ENCODE results near the gene SLC43A2. TPM values are rescaled to one million over a fixed set of nuclear protein-coding genes. Genes with fewer than 3 reads are reported as not detected.
A peak's percentile ranks its signal among the peaks of the same experiment; 100 is the strongest.

SLC43A2 gene
- total and polyA plus RNA-seq, 2 donors (not counting 3 experiments of a cell fraction or from before 2014, with no cell fraction given), result 41.7 to 52.0 TPM

GRCh38 chr17:1649844-1650501, 21.3 kb upstream of the SLC43A2 start, which contains the start of gene RILP:
Gene RILP (minus strand): TSS chr17:1649866. CDS start chr17:1649804, 62 bp downstream.
- Histone ChIP-seq H3K9me3 (replicated peaks; ENCODE audit: control insufficient read depth, insufficient read depth, low read length) (no peaks in the 10 kb centered on the region), H3K27ac (ENCODE audit: insufficient read depth, low read depth, low read length) (peak within 1 kb of the TSS; percentile 54), H3K79me2 (ENCODE audit: control insufficient read depth, insufficient read depth, low read length) (peaks cover 6% of the 10 kb centered on the region), H3K4me3 (replicated peaks in 1 of 3; ENCODE audit: insufficient read depth in 1 of 3, low read depth in 1 of 3, low read length in 3 of 3) (peak within 1 kb of the TSS; percentile 10 to 52 (median 39)), H3K4me1 (ENCODE audit: control insufficient read depth, extremely low read depth, insufficient read depth, low read length) (peaks cover 33% of the 10 kb centered on the region), H3K9me1 (replicated peaks; ENCODE audit: control insufficient read depth, extremely low read depth, insufficient read depth, low read length) (no peaks in the 10 kb centered on the region), H4K20me1 (replicated peaks; ENCODE audit: control insufficient read depth, extremely low read depth, insufficient read depth, low read length) (no peaks in the 10 kb centered on the region), H3K4me2 (ENCODE audit: insufficient read depth, low read length) (peak within 1 kb of the TSS; percentile 50), H2AFZ (ENCODE audit: low read depth, low read length) (peak within 1 kb of the TSS; percentile 76), H3K9ac (replicated peaks; ENCODE audit: extremely low read depth, insufficient read depth, low read length) (peak within 1 kb of the TSS; percentile 20), H3K27me3 (ENCODE audit: control insufficient read depth in 2 of 2, insufficient read depth in 2 of 2, low read length in 2 of 2) (no peaks in the 10 kb centered on the region), H3K36me3 (ENCODE audit: control insufficient read depth in 2 of 2, extremely low read depth in 1 of 2, insufficient read depth in 2 of 2, low read length in 2 of 2) (peaks cover 27 to 35% of the 10 kb centered on the region in 2 experiments)
- DNase-seq (ENCODE audit: low read depth, low spot score), result peak; percentile 61
- TF ChIP-seq POLR2A (IDR thresholded peaks at IDR 0.05; ENCODE audit: low read depth, low read length) (no peak), POLR2AphosphoS5 (IDR thresholded peaks at IDR 0.05; ENCODE audit: insufficient read depth, low read depth, low read length) (no peak), GATA2 (IDR thresholded peaks at IDR 0.05; ENCODE audit: insufficient read depth, insufficient read length, low read depth, low read length) (no peak), FOS (IDR thresholded peaks at IDR 0.05; ENCODE audit: borderline replicate concordance, insufficient read depth, low read length) (no peak), MYC (IDR thresholded peaks at IDR 0.05; ENCODE audit: low read depth, low read length) (no peak), CTCF (IDR thresholded peaks at IDR 0.05; ENCODE audit: extremely low read depth in 1 of 2, insufficient read depth in 1 of 2, low read depth in 1 of 2, low read length in 2 of 2) (no peak), EZH2 (IDR thresholded peaks at IDR 0.05; ENCODE audit: borderline replicate concordance, low read depth, low read length, severe bottlenecking) (no peak), JUN (IDR thresholded peaks at IDR 0.05; ENCODE audit: borderline replicate concordance, insufficient read depth, insufficient read length, low read depth) (no peak)
- TF ChIP-seq, protein P1, sequence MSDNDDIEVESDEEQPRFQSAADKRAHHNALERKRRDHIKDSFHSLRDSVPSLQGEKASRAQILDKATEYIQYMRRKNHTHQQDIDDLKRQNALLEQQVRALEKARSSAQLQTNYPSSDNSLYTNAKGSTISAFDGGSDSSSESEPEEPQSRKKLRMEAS (IDR thresholded peaks at IDR 0.05; ENCODE audit: insufficient read depth, insufficient read length), result no peak
- intact Hi-C loops (cut with micrococcal nuclease) (loop anchor here (1.0 to 2.0 kb wide), 5 partner anchors 35 to 391 kb away; partner anchors contain the start of genes INPP5K and PRPF8), dilution Hi-C loops (cut with MboI; ENCODE audit: extremely low pct_ligation_motif_present, low sequenced_read_pairs) (no loop called here)
- CTCF ChIA-PET, result interaction anchor here (0.9 to 7.7 kb wide), 18 partner anchors 9 to 395 kb away, joined by 3 to 218 read pairs (median 7); partner anchors contain the start of genes INPP5K and SLC43A2
- POLR2A ChIA-PET, result interaction anchor here (1.0 to 2.1 kb wide), 3 partner anchors 66 to 76 kb away, joined by 3 to 10 read pairs (median 9); no protein-coding TSS in a partner anchor
- no TSS peak for BruUV-seq (replicated peaks)
- peak; percentile 68 for FAIRE-seq

Measured in endothelial cell of umbilical vein (primary cell).